ENCODE results near the gene TFAP2D.

DNA sequence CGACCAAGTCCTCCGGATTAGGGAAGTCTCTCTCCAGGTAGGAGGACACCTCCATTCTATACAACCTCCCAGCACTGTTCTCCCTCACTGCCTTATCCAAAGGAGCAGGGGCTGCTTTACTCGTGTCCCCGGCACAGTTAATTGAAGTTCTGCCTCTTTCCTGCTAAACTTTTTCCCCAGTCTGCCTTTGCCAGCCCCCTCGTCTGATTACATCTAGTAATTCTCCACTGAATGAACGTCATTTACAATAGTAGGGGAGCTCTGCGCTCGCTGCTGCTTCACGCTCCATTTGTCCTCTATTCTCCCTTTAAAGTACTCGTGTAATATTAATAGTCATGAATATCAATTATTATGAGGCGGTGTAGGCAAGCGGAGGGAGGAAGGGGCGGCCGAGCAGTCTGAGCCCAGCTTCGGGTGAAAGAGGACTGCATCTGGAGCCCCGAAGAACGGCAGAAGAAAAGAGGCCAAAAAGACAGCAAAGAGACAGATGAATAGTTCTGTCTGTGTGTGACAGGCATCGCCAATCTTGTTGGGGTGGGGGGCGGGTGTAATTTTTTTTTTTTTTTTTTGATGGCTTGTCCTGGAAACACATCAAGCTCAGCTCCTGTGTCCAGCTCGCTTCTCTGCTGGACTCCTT is 108.2 kb downstream of the TFAP2D start:
- TF ChIP-seq, protein P1, sequence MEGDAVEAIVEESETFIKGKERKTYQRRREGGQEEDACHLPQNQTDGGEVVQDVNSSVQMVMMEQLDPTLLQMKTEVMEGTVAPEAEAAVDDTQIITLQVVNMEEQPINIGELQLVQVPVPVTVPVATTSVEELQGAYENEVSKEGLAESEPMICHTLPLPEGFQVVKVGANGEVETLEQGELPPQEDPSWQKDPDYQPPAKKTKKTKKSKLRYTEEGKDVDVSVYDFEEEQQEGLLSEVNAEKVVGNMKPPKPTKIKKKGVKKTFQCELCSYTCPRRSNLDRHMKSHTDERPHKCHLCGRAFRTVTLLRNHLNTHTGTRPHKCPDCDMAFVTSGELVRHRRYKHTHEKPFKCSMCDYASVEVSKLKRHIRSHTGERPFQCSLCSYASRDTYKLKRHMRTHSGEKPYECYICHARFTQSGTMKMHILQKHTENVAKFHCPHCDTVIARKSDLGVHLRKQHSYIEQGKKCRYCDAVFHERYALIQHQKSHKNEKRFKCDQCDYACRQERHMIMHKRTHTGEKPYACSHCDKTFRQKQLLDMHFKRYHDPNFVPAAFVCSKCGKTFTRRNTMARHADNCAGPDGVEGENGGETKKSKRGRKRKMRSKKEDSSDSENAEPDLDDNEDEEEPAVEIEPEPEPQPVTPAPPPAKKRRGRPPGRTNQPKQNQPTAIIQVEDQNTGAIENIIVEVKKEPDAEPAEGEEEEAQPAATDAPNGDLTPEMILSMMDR (IDR thresholded peaks at IDR 0.05 in 8 of 11, conservative IDR thresholded peaks at IDR 0.05 in 3 of 11): no peak
- no peak for TF ChIP-seq POLR2A (IDR thresholded peaks at IDR 0.05)
